KOPT-K1 (cell line): ENCODE measurements around the gene TTC21A.

Experiments
- H3K27ac ChIP-seq: fragments of 200-600 bp; sonication (generic); 2 replicates; pipeline ENCODE4 v1.5.1; 2016; ENCODE audit warnings: antibody characterized with exemption, mild to moderate bottlenecking, low read depth, low read length; ENCODE audit not compliant: poor library complexity, severe bottlenecking
- H3K36me3 ChIP-seq: fragments of 200-600 bp; sonication (generic); 2 replicates; pipeline ENCODE4 v1.5.1; 2017; ENCODE audit warnings: antibody characterized with exemption, mild to moderate bottlenecking, low read length, moderate library complexity; ENCODE audit not compliant: insufficient read depth
- H3K9me3 ChIP-seq: fragments of 200-600 bp; sonication (generic); 2 replicates; pipeline ENCODE4 v1.5.1; 2017; ENCODE audit warnings: antibody characterized with exemption, low read length, mild to moderate bottlenecking; ENCODE audit not compliant: insufficient read depth, poor library complexity, severe bottlenecking

TTC21A gene

DNA sequence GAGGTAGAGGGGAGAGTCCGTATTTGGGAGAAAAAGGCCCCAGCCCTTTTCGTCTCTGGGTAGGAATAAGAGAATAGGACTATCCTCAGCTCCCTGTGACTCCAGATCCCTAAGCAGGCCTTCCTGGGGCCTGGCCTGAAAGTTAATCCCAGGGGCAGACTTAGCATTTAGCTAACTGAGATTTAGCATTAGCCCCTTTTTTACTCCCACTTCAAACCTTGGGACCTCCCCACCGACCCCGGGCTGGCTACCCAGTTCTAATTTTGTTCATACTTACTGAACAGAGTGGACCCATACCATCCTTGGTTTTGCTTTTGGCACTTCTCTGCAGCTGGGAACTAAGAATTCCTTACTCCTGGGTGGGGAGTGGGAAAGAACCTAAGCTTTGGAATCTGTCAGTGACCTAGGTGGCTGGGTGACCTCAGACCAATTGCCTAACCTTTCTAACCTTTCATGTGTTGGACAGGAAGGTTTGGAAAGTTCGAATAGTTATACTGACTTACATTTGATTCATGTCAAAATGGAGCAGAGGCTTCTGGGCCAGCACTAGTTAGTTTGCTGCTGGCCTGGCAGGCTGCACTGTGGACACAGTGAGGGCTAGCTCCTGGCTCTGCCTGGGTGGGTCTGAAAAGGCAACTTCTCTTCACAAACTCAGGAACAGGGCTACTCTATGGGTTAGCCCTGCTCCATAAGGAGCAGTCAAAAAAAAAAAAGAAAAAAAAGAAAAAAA lies 11.6 kb downstream of the TTC21A start:
- no peak overlapping the region for H3K27ac ChIP-seq
- H3K36me3 ChIP-seq: no peaks in the 10 kb centered on the region
- H3K9me3 ChIP-seq: no peaks in the 10 kb centered on the region

DNA sequence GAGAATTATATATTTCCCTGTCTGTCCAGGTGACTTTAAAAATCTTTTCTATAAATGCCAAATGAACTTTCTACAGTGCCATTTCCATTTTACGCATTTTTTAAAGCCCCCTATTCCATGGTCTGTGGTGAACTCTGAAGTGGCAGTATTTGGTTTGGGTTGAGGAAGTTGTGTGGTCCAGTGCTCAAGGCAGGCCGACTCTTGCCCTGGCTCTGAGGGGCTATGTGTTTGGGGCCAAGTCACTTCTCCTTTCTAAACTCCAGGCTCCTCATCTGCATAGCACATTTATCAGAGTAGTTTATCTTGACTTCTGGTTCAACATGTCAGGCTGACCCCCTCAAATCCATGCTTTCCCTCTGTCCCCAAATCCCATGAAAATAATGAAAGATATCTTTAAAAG lies 14.1 kb downstream of the TTC21A start:
- Histone ChIP-seq H3K27ac (no peak overlapping the region), H3K9me3 (no peaks in the 10 kb centered on the region), H3K36me3 (no peaks in the 10 kb centered on the region)

DNA sequence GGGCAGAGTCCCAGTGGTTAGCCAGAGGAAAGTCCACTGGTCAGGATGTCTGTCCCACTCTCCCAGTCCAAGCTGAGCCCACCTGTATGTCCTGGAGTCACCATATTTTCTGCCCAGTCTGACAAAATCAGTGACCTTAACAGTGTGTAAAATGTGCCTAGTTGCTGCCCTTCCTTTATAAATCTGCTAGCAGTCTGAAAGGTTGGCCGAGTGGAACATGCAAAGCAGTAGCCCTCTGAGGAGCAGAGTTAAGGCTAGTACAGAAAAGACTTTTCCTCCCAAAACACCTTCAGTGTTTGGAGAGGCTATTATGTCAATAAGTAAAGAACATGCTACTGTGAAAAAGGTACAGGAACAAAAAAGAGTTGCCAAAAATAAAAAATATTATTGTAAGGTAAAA lies 15.3 kb downstream of the TTC21A start:
- H3K27ac ChIP-seq: no peak overlapping the region
- no peaks in the 10 kb centered on the region for H3K9me3 ChIP-seq
- H3K36me3 ChIP-seq: no peaks in the 10 kb centered on the region

DNA sequence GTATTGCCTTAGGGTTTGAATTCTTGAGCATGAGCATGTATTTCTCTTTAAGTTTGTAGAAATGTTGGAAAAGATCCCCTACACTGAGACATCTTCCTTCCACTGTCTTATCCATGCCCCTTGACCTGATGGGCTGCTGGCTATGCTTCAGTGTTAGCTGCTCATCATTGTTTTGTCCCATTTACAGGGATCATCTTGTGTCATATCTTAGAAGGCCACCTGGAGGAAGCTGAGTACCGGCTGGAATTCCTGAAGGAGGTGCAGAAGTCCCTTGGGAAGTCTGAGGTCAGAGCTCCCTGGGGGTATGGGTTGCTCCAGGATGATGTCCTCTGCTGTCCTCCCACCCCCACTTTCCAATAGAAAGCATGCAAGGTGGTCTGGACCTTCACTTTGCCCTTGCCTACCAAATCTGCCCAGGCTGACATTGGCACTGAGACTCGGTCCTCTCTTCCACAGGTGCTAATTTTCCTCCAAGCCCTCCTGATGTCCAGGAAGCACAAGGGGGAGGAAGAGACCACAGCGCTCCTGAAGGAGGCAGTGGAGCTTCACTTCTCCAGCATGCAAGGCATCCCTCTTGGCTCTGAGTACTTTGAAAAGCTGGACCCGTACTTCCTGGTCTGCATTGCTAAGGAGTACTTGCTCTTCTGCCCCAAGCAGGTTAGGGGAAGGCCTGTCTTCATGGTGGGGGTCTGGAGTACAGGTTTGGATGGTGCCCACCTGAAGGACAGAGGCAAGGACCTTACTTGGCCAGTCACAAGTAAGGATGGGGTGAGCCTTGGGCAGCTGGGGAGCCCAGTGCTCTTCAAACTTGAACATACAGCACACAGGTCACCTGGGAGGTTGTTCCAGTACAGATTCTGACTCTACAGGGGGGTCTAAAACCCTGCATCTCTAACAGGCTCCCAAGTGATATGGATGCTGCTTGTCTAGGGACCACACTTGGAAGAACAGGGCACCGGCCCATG lies 17.7 kb downstream of the TTC21A start:
- Histone ChIP-seq H3K36me3 (no peaks in the 10 kb centered on the region), H3K27ac (no peak overlapping the region), H3K9me3 (no peaks in the 10 kb centered on the region)

DNA sequence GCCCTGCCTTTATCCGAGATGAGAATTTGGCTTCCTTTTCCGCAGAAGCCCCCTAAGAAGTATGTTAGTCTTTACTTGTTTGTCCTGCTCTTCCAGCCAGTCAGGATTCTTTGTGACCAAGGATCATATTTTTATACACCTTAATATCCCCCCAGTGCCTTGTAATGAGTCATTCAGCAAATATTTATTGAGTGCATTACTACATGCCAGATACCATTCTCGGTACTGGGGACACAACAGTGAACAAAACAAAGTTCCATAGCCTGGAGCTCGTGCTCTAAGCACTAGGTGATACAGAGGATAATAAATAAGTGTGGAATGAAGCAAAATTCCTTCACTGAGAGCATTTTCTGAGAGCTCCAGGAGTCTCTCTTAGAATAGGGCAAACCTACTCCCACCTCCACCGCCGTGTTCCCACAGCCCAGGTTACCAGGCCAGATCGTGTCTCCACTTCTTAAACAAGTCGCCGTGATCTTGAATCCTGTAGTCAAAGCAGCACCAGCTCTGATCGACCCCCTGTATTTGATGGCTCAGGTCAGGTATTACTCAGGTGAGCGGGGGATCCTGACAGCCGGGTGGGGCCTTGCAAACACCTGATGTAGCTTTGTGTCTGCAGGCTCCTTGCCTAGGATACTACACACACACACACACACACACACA lies 18.5 kb downstream of the TTC21A start:
- no peak overlapping the region for H3K27ac ChIP-seq

DNA sequence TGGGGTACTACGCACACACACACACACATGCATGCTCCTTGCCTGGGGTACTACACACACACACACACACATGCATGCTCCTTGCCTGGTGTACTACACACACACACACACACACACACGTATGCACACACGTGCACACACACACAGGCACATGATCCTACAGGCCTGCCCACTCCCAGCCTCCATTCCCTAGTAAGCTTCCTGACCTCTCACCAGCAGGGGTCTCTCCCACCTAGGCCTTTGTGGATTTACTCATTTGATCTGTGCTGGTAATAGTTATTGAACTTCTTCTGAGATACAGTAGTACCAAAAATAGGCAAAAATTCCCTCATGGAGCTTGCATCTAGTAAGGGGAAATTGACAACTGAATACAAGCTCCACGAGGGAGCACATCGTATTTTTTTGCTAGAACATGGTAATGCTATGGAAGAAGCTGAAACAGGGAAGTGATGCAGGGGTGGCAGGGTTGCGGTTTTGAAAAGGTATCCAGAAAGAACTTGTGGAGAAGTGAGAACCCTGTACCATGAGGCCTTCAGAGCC lies 19.1 kb downstream of the TTC21A start:
- Histone ChIP-seq H3K36me3 (no peaks in the 10 kb centered on the region), H3K9me3 (no peaks in the 10 kb centered on the region), H3K27ac (no peak overlapping the region)

More for the DNA sequence above, 18.5 kb downstream of the TTC21A start:
- no peaks in the 10 kb centered on the region for H3K36me3 ChIP-seq
- H3K9me3 ChIP-seq: no peaks in the 10 kb centered on the region

DNA sequence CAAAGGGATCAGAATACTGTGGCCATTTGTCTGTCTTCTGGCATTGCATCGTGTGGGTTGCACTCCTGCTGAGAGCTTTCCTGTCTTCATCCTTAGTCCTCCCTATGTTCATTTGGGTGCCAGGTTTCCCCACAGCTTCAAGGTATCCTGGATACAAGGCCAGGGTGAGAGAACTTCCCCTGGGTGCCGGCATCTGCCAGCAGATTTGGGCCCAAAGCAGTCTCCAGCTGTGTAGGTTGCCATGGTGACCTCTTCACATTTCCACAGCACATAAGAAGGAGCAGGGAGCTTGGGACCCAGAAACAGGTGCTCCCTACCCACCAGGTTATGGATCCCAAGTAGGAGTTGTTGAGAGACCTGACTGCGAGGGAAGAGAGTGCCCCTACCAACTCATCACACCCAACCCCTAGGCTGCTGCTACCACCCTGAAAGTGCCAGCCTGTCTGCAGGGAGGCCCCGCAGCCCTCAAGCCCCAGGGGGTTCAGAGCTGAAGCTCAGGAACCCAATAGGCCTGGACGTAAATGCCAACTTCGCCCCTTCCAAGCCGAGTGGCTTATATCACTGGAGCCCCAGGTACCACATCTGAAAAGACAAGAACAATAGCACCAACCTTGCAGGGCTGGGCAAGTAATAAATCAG lies 19.9 kb downstream of the TTC21A start:
- H3K27ac ChIP-seq: no peak overlapping the region
- H3K9me3 ChIP-seq: no peaks in the 10 kb centered on the region
- no peaks in the 10 kb centered on the region for H3K36me3 ChIP-seq

DNA sequence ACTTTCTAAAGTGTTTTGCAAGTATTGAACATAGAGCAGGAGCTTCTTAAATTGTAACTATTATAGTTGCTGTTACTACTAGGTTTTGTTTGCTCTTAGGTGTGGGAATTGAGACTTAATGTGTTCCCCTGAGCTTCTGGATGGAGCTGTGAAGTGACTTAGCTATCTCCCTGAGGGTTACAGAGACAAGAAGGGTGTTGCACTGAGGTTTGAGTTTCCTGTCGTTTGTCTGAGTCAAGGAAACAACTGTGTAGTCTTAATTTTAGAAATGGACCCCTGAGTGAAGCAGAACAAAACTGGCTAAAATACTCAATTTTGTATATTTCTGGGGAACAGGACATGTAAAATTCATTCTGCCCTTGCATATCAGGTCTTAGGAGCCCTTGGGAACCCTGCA lies 20.4 kb downstream of the TTC21A start:
- Histone ChIP-seq H3K27ac (no peak overlapping the region), H3K9me3 (no peaks in the 10 kb centered on the region), H3K36me3 (no peaks in the 10 kb centered on the region)

DNA sequence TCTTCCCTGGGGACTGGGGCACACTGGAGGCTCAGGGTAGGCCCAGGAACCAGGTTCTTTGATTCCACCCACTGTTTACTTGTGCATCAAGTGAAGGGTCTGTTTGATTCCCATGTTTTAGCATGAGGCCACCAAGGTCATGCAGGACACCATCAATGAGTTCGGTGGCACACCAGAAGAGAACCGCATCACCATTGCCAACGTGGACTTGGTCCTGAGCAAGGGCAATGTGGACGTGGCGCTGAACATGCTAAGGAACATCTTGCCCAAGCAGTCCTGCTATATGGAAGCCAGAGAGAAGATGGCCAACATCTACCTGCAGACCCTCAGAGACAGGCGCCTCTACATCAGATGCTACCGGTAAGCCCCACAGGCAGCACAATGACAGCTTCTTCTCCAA lies 21.5 kb downstream of the TTC21A start:
- Histone ChIP-seq H3K36me3 (no peaks in the 10 kb centered on the region), H3K27ac (no peak overlapping the region), H3K9me3 (no peaks in the 10 kb centered on the region)

DNA sequence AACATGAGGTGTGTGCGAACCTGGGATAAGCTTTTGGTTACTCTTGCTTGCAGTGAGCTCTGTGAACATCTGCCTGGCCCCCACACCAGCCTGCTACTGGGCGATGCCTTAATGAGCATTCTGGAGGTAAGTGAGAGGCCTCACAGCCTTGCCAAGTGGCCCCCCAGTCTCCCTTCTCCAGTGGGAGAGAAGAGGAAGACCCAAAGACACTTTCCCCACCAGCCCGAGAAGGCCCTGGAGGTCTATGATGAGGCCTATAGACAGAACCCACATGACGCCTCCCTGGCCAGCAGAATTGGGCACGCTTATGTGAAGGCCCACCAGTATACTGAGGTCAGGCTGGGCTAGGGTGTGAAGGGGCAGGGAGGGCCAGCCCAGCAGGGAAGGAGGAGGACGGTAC lies 22.5 kb downstream of the TTC21A start:
- no peak overlapping the region for H3K27ac ChIP-seq
- no peaks in the 10 kb centered on the region for H3K36me3 ChIP-seq
- no peaks in the 10 kb centered on the region for H3K9me3 ChIP-seq

DNA sequence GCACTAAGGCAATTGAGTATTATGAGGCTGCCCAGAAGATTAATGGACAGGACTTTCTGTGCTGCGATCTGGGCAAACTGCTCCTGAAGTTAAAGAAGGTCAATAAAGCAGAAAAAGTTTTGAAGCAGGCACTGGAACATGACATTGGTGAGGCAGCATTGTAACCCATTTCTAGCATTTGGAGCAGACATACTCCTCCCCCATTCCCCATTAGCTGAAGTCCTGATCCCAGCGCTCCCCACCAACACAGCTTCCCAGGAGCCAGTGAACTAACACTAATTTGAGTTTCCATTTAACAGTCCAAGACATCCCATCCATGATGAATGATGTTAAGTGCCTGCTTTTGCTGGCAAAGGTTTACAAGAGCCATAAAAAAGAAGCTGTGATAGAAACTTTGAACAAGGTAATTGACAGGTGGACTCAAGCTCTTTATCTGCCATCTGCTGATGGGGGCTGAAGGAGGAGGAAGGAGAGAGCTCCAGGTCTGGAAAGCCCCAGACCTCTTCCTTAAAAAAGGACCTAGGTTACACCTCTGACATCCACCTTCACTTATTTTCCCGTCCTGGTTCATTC lies 23.3 kb downstream of the TTC21A start:
- Histone ChIP-seq H3K36me3 (no peaks in the 10 kb centered on the region), H3K9me3 (no peaks in the 10 kb centered on the region), H3K27ac (no peak overlapping the region)

DNA sequence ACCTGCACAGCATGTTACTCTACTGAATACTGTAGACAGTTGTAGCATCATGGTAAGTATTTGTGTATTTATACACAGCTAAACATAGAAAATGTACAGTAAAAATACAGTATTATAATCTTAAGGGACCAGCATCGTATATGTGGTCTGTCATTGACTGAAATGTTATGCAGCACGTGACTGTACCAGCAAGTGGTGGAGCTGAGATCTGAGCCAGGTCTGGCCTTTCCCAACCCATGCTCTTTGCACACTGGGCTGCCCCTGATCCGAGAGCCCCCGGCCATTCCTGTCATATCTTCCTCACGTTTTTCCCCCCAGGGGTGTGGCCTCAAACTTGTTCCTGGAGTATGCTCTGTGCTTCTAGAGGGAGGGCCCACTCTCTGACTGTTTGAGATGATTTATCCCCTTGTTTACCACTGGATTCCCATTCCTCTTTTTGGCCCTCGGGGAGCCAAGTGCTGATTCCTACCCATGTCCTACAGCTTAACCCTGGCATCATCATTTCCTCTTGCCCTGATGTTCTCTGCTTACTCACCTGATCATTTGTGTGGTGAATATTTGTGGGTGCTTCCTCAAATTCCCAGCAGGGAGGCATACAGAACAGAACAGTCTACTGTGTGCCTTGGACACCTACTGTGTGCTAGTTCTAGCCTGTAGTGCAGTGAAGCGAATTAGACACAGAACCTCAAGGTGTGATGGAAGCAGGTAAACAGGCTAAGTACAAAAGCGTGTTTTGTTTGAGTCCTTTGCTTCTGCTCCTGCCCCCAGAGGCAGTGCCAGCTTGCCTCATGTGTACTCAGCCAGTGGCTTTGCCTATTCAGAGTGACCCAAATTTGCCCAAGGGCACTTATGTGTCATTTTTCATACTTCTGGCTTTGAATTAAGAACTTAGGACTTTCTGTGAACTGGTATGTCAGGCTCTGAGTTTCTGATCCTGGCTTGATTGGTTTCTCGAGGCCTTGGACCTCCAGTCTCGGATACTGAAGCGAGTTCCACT lies 24.9 kb downstream of the TTC21A start:
- Histone ChIP-seq H3K36me3 (no peaks in the 10 kb centered on the region), H3K27ac (no peak overlapping the region), H3K9me3 (no peaks in the 10 kb centered on the region)

DNA sequence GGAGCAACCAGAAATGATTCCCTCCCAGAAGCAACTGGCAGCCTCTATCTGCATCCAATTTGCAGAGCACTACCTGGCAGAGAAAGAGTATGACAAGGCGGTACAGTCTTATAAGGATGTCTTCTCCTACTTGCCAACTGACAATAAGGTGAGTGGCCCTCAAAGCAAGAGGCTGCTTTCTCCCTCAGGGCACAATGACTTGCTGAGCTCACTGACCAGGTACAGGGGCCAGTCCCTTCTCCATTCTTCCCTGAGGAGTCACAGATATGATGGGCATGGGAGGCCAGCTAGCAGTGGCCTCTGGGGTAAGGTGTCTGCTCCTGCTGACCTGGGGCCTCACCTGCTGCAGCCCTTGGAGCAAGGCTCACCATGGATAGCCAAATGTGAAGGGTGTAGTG lies 25.6 kb downstream of the TTC21A start:
- Histone ChIP-seq H3K36me3 (no peaks in the 10 kb centered on the region), H3K27ac (no peak overlapping the region), H3K9me3 (no peaks in the 10 kb centered on the region)
